ENCODE measurements around the gene MRPS27. TPM values are rescaled to one million over a fixed set of nuclear protein-coding genes. Genes with fewer than 3 reads are reported as not detected.

MRPS27 gene
- 100 to 1,000 TPM in 1 of 12 donors, 10 to 100 TPM in 11; 37.2 to 165 (median 49.7) TPM for polyA plus RNA-seq (ENCODE audit: insufficient read length in 12 of 12)
- long read RNA-seq, donor 1, transcript MRPS27-201 (11 exons, 2,785 nt), result major isoform, 11 of 47 reads
- long read RNA-seq, donor 1, partial matches to known transcripts, result 34 of 47 reads
- long read RNA-seq, donor 1, other reads (novel, unspliced or antisense), result 0 of 47 reads
- long read RNA-seq, donor 2, transcript MRPS27-201 (11 exons, 2,785 nt), result major isoform, 20 of 26 reads
- long read RNA-seq, donor 2, partial matches to known transcripts, result 5 of 26 reads
- long read RNA-seq, donor 2, other reads (novel, unspliced or antisense), result 0 of 26 reads
- long read RNA-seq, donor 3, transcript MRPS27-201 (11 exons, 2,785 nt), result major isoform, 6 of 8 reads
- long read RNA-seq, donor 3, partial matches to known transcripts, result 0 of 8 reads
- long read RNA-seq, donor 3, other reads (novel, unspliced or antisense), result 0 of 8 reads
- long read RNA-seq, donor 4, transcript MRPS27-201 (11 exons, 2,785 nt), result major isoform, 8 of 9 reads
- long read RNA-seq, donor 4, partial matches to known transcripts, result 0 of 9 reads
- long read RNA-seq, donor 4, other reads (novel, unspliced or antisense), result 0 of 9 reads
- long read RNA-seq, donor 5, transcript MRPS27-201 (11 exons, 2,785 nt), result major isoform, 10 of 21 reads
- long read RNA-seq, donor 5, partial matches to known transcripts, result 11 of 21 reads
- long read RNA-seq, donor 5, other reads (novel, unspliced or antisense), result 0 of 21 reads
- long read RNA-seq, donor 6, transcript MRPS27-201 (11 exons, 2,785 nt), result major isoform, 5 of 5 reads
- long read RNA-seq, donor 6, partial matches to known transcripts, result 0 of 5 reads
- long read RNA-seq, donor 6, other reads (novel, unspliced or antisense), result 0 of 5 reads
- long read RNA-seq, donor 7, partial matches to known transcripts, result 0 of 3 reads
- long read RNA-seq, donor 7, other reads (novel, unspliced or antisense), result 0 of 3 reads
- long read RNA-seq, donor 8, transcript MRPS27-201 (11 exons, 2,785 nt), result major isoform, 18 of 27 reads
- long read RNA-seq, donor 8, partial matches to known transcripts, result 9 of 27 reads
- long read RNA-seq, donor 8, other reads (novel, unspliced or antisense), result 0 of 27 reads
- long read RNA-seq, donor 9, transcript MRPS27-201 (11 exons, 2,785 nt), result major isoform, 6 of 13 reads
- long read RNA-seq, donor 9, partial matches to known transcripts, result 7 of 13 reads
- long read RNA-seq, donor 9, other reads (novel, unspliced or antisense), result 0 of 13 reads
- long read RNA-seq, donor 10, transcript MRPS27-201 (11 exons, 2,785 nt), result major isoform, 11 of 12 reads
- long read RNA-seq, donor 10, partial matches to known transcripts, result 0 of 12 reads
- long read RNA-seq, donor 10, other reads (novel, unspliced or antisense), result 0 of 12 reads
- long read RNA-seq, donor 11, transcript MRPS27-201 (11 exons, 2,785 nt), result major isoform, 14 of 24 reads
- long read RNA-seq, donor 11, partial matches to known transcripts, result 7 of 24 reads
- long read RNA-seq, donor 11, other reads (novel, unspliced or antisense), result 0 of 24 reads

GRCh38 chr5:72319976-72320752 is at the start of gene MRPS27, which contains the start of gene PTCD2:
Gene MRPS27 (minus strand): TSS chr5:72320240. CDS start chr5:72320221, 19 bp downstream.
Gene PTCD2 (plus strand): TSS chr5:72320373. CDS start chr5:72320383, 10 bp downstream.
- DNase-seq, result peak; percentile 97

GRCh38 chr5:72369711-72370110 is 49.7 kb upstream of the MRPS27 start:
- no peak for DNase-seq

GRCh38 chr5:72369301-72369700 is 49.3 kb upstream of the MRPS27 start:
- no peak for DNase-seq

GRCh38 chr5:72368271-72368670 is 48.2 kb upstream of the MRPS27 start:
- no peak for DNase-seq

GRCh38 chr5:72366324-72366976 is 46.4 kb upstream of the MRPS27 start:
- peak; percentile 82 for DNase-seq

GRCh38 chr5:72364951-72365350 is 44.9 kb upstream of the MRPS27 start:
- no peak for DNase-seq

GRCh38 chr5:72364171-72364570 is 44.1 kb upstream of the MRPS27 start:
- no peak for DNase-seq

- no peak for DNase-seq
These were observed 43.2 kb upstream of the MRPS27 start for GRCh38 chr5:72363166-72363802.

- no peak for DNase-seq
These were observed 39.8 kb upstream of the MRPS27 start for GRCh38 chr5:72359886-72360285.

GRCh38 chr5:72358925-72359324 is 38.9 kb upstream of the MRPS27 start:
- no peak for DNase-seq

GRCh38 chr5:72356361-72356760 is 36.3 kb upstream of the MRPS27 start:
- no peak for DNase-seq

- no peak for DNase-seq
These were observed 35.8 kb upstream of the MRPS27 start for GRCh38 chr5:72355706-72356299.

- no peak for DNase-seq
These were observed 33.0 kb upstream of the MRPS27 start for GRCh38 chr5:72353046-72353445.

- no peak for DNase-seq
These were observed 32.6 kb upstream of the MRPS27 start for GRCh38 chr5:72352616-72353015.

- no peak for DNase-seq
These were observed 31.3 kb upstream of the MRPS27 start for GRCh38 chr5:72351376-72351775.

GRCh38 chr5:72347801-72348308 is 27.8 kb upstream of the MRPS27 start:
- DNase-seq, result no peak

- no peak for DNase-seq
These were observed 26.4 kb upstream of the MRPS27 start for GRCh38 chr5:72346398-72346797.

- no peak for DNase-seq
These were observed 18.7 kb upstream of the MRPS27 start for GRCh38 chr5:72338689-72339209.

Measured in muscle of arm (tissue), 14 donors.